Kidney epithelial cell (primary cell): ENCODE data around the gene CLUH. TPM values are rescaled to one million over a fixed set of nuclear protein-coding genes. Genes with fewer than 3 reads are reported as not detected.
"Not testable (repeated sequence)": the region's sequence is repeated elsewhere in the genome, so short reads cannot be mapped to it uniquely, and the experiment has no call there.

Source experiments
- DNase-seq: peaks from one replicate; pipeline ENCODE4 v3.0.0-alpha.2; 2010; ENCODE audit warnings: low read depth
- H3K27me3 ChIP-seq: 2 replicates; pipeline ENCODE4 v1.6.0; 2011; ENCODE audit warnings: low read length; ENCODE audit not compliant: control insufficient read depth, insufficient read depth
- H3K36me3 ChIP-seq: 2 replicates; pipeline ENCODE4 v1.5.1; 2011; ENCODE audit warnings: low read length; ENCODE audit not compliant: control insufficient read depth, insufficient read depth
- H3K4me3 ChIP-seq: 2 replicates; pipeline ENCODE4 v1.5.1; 2011; ENCODE audit warnings: low read depth, mild to moderate bottlenecking, control low read depth, low read length
- total RNA-seq: library from RNA; depleted of rRNA; stranded (reverse); fragments of >200 nt; gene quantifications from 2 replicates; pipeline ENCODE4 v1.2.3, GENCODE V29; 2015
- TF ChIP-seq, protein P1 (sequence below): IDR thresholded peaks from 2 replicates; pipeline ENCODE4 v1.5.1; 2011; ENCODE audit warnings: mild to moderate bottlenecking, moderate library complexity, low read length, control low read depth, inconsistent platforms; ENCODE audit not compliant: insufficient read depth, poor library complexity, severe bottlenecking

Gene CLUH
- total RNA-seq, 1 donor from 2014 or later = 64.4 TPM

GRCh38 chr17:2682176-2682938 is 29.2 kb downstream of the CLUH start:
- H3K4me3 ChIP-seq = no peak overlapping the region
- DNase-seq = no peak
- TF ChIP-seq, protein P1, sequence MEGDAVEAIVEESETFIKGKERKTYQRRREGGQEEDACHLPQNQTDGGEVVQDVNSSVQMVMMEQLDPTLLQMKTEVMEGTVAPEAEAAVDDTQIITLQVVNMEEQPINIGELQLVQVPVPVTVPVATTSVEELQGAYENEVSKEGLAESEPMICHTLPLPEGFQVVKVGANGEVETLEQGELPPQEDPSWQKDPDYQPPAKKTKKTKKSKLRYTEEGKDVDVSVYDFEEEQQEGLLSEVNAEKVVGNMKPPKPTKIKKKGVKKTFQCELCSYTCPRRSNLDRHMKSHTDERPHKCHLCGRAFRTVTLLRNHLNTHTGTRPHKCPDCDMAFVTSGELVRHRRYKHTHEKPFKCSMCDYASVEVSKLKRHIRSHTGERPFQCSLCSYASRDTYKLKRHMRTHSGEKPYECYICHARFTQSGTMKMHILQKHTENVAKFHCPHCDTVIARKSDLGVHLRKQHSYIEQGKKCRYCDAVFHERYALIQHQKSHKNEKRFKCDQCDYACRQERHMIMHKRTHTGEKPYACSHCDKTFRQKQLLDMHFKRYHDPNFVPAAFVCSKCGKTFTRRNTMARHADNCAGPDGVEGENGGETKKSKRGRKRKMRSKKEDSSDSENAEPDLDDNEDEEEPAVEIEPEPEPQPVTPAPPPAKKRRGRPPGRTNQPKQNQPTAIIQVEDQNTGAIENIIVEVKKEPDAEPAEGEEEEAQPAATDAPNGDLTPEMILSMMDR = no peak
- no peaks in the 10 kb centered on the region for H3K27me3 ChIP-seq
- no peaks in the 10 kb centered on the region for H3K36me3 ChIP-seq

DNA sequence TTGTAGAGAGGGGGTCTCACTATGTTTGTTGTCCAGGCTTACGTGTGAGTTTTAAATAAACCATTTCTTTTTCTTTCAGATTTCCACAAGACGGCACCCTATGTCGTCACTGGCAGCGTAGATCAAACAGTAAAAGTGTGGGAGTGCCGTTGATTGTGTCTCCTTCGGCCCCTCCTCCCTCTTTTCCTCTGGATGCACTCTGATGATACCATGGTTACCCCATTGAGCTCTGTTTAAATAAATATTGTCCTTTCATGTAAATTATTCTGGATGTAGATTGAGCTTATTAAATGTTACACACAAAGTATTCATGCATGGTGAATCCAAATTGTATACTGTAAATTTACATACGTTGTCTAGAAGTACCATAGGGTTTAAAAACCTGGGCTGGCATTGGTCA is 29.9 kb downstream of the CLUH start:
- Histone ChIP-seq H3K27me3 (no peaks in the 10 kb centered on the region), H3K36me3 (no peaks in the 10 kb centered on the region), H3K4me3 (no peak overlapping the region)
- TF ChIP-seq, protein P1 = no peak
- no peak for DNase-seq

DNA sequence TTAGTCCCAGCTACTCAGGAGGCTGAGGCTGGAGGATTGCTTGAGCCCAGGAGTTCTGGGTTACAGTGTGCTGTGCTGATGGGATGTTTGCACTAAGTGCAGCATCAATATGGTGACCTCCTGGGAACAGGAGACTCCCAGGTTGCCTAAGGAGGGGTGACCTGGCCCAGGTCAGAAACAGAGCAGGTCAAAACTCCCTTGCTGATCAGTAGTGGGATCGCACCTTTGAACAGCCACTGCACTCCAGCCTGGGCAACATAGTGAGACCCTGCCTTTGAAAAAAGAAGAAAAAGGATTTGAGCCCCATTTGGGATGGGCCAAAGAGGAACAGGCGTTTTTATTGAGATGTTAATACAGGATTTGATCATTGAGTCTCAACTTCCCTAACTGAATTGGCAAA is 30.6 kb downstream of the CLUH start:
- H3K4me3 ChIP-seq = no peak overlapping the region
- no peaks in the 10 kb centered on the region for H3K27me3 ChIP-seq
- TF ChIP-seq, protein P1 = no peak
- DNase-seq = no peak
- H3K36me3 ChIP-seq = no peaks in the 10 kb centered on the region

GRCh38 chr17:2679247-2679646 is 32.3 kb downstream of the CLUH start:
- not testable (repeated sequence) for DNase-seq, H3K4me3 ChIP-seq, H3K27me3 ChIP-seq, H3K36me3 ChIP-seq

DNA sequence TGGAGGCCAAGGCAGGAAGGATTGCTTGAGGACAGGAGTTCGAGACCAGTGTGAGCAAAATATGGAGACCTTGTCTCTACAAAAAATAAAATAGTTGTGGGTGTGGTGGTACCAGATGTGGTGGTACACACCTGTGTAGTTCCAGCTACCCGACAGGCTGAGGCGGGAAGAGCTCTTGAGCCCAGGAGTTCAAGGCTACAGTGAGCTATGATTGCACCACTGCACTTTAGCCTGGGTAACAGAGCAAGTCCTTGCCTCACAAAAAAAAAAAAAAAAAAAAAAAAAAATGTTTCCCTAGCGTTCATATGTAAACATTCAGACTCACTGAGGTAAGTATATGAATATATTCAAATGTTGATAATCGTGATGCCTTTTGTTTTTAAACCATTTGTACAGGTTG is 39.5 kb downstream of the CLUH start:
- DNase-seq = no peak
- Histone ChIP-seq H3K36me3 (peaks cover 1% of the 10 kb centered on the region), H3K27me3 (no peaks in the 10 kb centered on the region), H3K4me3 (no peak overlapping the region)
- TF ChIP-seq, protein P1 = no peak

GRCh38 chr17:2660410-2660809 is 51.2 kb downstream of the CLUH start:
- not testable (repeated sequence) for DNase-seq, H3K27me3 ChIP-seq, H3K4me3 ChIP-seq, H3K36me3 ChIP-seq

DNA sequence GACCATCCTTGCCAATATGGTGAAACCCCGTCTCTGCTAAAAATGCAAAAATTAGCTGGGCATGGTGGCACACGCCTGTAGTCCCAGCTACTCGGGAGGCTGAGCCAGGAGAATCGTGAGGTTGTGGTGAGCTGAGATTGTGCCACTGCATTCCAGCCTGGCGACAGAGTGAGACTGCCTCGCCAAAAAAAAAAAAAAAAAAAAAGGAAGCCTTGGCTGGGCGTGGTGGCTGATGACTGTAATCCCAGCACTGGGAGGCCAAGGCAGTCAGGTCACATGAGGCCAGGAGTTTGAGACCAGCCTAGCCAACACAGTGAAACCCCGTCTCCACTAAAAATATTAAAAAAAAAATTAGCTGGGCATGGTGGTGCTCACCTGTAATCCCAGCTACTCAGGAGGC is 52.2 kb downstream of the CLUH start:
- not testable (repeated sequence) for DNase-seq, H3K27me3 ChIP-seq, H3K4me3 ChIP-seq, H3K36me3 ChIP-seq
